Purkinje cell (primary cell): Measurements from ENCODE around the gene PRR18. TPM values are rescaled to one million over a fixed set of nuclear protein-coding genes. Genes with fewer than 3 reads are reported as not detected.

Source experiments
- polyA plus RNA-seq: library from polyadenylated mRNA; unstranded; fragments of >200 nt; fragmentation: Nextera tagmentation; gene quantifications from 2 replicates; pipeline ENCODE4 v1.2.1, GENCODE V29; 2014

The PRR18 gene, protein sequence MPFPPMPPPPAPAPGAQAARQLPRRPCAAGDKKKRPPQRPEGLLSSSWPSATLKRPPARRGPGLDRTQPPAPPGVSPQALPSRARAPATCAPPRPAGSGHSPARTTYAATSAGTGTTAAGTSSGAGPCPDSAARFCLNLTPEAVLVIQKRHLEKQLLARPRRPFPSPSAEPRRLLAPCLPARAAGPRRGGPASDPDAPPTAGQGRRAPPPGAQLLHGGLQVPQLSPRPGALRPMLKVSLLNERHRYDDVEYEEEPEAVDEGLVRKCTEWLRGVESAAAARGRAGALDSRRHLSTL
- polyA plus RNA-seq = 0.15 and 0.26 TPM in 2 replicates

DNA sequence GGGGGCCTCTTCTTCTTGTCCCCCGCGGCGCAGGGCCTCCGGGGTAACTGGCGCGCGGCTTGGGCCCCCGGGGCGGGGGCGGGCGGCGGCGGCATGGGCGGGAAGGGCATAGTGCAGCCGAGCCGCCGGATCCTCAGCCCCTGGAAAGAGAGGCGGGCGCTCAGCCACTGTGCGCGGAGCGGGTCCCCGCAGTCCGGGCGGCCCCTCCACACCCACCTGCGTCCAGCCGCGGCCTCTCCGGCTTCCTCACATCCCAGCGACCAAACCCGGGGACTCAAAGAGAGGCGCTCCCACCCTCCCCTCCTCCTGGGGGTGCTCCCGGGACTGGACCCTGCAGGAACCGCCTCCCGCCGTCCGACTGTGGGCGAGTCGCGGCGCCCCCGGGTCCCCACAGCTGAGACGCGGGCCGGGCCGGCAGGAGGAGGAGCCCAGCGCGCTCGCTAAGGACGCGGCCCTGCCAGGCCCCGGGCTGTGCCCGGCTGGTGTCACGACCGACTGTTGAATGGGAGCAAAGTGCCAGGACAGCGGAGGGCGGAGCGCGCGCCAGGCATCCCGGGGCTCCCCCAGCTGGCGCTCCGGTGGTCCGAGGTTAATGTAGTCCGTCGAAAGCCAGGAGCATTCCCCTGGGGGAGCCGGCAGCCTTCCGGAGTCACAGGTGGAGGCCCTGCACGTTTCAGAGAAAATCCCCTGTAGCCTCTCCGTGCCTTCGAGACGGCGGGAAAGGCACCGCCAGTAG is at the start of gene PRR18:
TSS of gene PRR18 (minus strand) at position 360 of the 736 bp plus-strand sequence. CDS start at position 110, 250 bp downstream.

DNA sequence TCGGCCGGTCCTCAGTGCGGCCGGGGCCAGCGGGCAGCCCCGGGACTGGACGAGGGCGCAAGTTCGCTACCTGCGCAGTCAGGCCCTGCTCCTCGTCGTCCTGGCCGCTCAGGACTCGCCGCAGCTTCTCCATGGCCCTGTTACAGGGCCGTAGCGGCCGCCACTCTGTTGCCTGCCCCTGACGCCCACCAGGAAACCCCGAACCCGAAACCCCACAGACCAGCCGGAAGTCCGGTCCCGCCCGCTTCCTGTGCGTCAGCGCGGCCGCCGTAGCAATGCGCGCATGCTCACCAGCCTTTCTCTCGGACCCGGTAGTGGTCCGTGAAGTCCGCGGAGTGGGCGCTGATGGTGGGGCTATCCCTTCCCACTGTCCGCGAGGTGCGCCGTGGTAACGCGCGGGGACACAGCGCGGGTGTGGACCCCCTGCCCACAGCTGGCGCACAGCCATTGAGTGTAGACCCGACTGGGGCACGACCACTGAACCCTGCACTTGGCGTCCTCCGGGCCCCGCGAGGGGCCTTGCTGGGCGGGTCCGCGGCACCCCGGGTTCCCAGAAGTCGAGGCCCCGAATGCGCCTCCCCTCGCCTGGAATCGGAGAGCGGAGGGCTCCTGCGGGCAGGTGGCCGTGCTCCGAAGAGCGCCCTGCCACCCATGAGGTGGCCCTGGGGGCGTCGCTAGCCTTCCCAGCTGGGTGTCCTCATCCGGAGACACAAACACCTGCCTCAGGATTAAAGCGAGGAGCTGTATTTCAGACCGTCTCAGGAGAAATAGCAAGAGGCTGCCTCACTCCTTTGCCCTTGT is 34.4 kb upstream of the PRR18 start, which contains the start of gene SFT2D1:
TSS of gene SFT2D1 (minus strand) at position 197 of the 801 bp plus-strand sequence. CDS start at position 133, 64 bp downstream.

Other genes with a start within 250 kb of the PRR18 start
- not detected in 2 replicates for gene TBXT, start 140.5 kb downstream of the PRR18 start, polyA plus RNA-seq
- gene SFT2D1, start 34.2 kb upstream of the PRR18 start, polyA plus RNA-seq = 41.4 and 46.2 TPM in 2 replicates
- 444 and 523 TPM in 2 replicates for gene MPC1, start 74.5 kb upstream of the PRR18 start, polyA plus RNA-seq